CD4-positive, CD25-positive, alpha-beta regulatory T cell (primary cell): ENCODE data around the gene NPIPA1. TPM values are rescaled to one million over a fixed set of nuclear protein-coding genes. Genes with fewer than 3 reads are reported as not detected.
"Not testable (repeated sequence)": the region's sequence is repeated elsewhere in the genome, so short reads cannot be mapped to it uniquely, and the experiment has no call there.

Experiments
- ATAC-seq, 2 donors: fragments of 150-1000 bp; cut with Tn5 transposase; one replicate each; pipeline ENCODE4 v1.10.0; 2021; ENCODE audit warnings: low read depth in 2 of 2, moderate number of reproducible peaks in 2 of 2, moderate library complexity in 1 of 2
- DNase-seq, 3 donors: peaks; one replicate each; pipeline versions ENCODE4 v3.0.0 to v3.0.0-alpha.2; 2012 to 2022; ENCODE audit warnings: mixed read lengths in 1 of 3
- H3K27ac ChIP-seq: one replicate; pipeline ENCODE4 v1.7.0; 2013; ENCODE audit warnings: mild to moderate bottlenecking, low read length; ENCODE audit not compliant: insufficient read depth, poor library complexity, severe bottlenecking
- H3K27me3 ChIP-seq: one replicate; pipeline ENCODE4 v1.7.0; 2013; ENCODE audit warnings: low read length; ENCODE audit not compliant: control insufficient read depth, insufficient read depth
- H3K36me3 ChIP-seq: one replicate; pipeline ENCODE4 v1.7.0; 2013; ENCODE audit warnings: mild to moderate bottlenecking, low read length, moderate library complexity; ENCODE audit not compliant: control insufficient read depth, insufficient read depth
- H3K4me1 ChIP-seq: 2 replicates; pipeline ENCODE4 v1.7.0; 2013; ENCODE audit warnings: mild to moderate bottlenecking, low read length; ENCODE audit not compliant: insufficient read depth, control insufficient read depth, poor library complexity, severe bottlenecking
- H3K4me3 ChIP-seq: one replicate; pipeline ENCODE4 v1.7.0; 2013; ENCODE audit warnings: low read depth, mild to moderate bottlenecking, low read length, moderate library complexity
- H3K9me3 ChIP-seq, 2 experiments: 1 replicate in 1 of 2; 2 replicates in 1 of 2; pipeline ENCODE4 v1.7.0; 2013; ENCODE audit warnings: low read length in 2 of 2, mild to moderate bottlenecking in 1 of 2, moderate library complexity in 1 of 2; ENCODE audit not compliant: control insufficient read depth in 2 of 2
- H3K27ac Mint-ChIP-seq, 3 donors: one replicate each; pipeline ENCODE4 v1.8.0; 2020 to 2022; ENCODE audit warnings: mild to moderate bottlenecking in 3 of 3, mixed read lengths in 3 of 3, moderate library complexity in 2 of 3
- H3K27me3 Mint-ChIP-seq: one replicate; pipeline ENCODE4 v1.8.0; 2022; ENCODE audit warnings: mild to moderate bottlenecking, mixed read lengths
- H3K36me3 Mint-ChIP-seq: one replicate; pipeline ENCODE4 v1.8.0; 2020; ENCODE audit warnings: mixed read lengths
- H3K4me1 Mint-ChIP-seq, 4 donors: one replicate each; pipeline ENCODE4 v1.8.0; 2020 to 2022; ENCODE audit warnings: mixed read lengths in 4 of 4, mild to moderate bottlenecking in 1 of 4
- H3K4me3 Mint-ChIP-seq, 4 donors: one replicate each; pipeline ENCODE4 v1.8.0; 2020 to 2022; ENCODE audit warnings: mild to moderate bottlenecking in 4 of 4, mixed read lengths in 4 of 4, moderate library complexity in 3 of 4
- H3K9me3 Mint-ChIP-seq, 7 donors: one replicate each; pipeline ENCODE4 v1.8.0; 2020 to 2022; ENCODE audit warnings: mixed read lengths in 7 of 7, mild to moderate bottlenecking in 3 of 7, moderate library complexity in 2 of 7
- polyA plus RNA-seq, 4 donors: library from polyadenylated mRNA; unstranded; fragments of 300-500 nt; fragmentation: Illumina TruSeq; gene quantifications; one replicate each; pipeline ENCODE4 v1.2.3, GENCODE V29; 2021
- total RNA-seq: library from RNA; stranded (reverse); gene quantifications from one replicate; pipeline ENCODE4 v1.2.3, GENCODE V29; 2022

NPIPA1 gene
- total and polyA plus RNA-seq, 5 donors from 2014 or later = 0.42 to 109 (median 1.7) TPM

- H3K4me1 Mint-ChIP-seq, H3K27me3 Mint-ChIP-seq, ATAC-seq, H3K27ac ChIP-seq, H3K27ac Mint-ChIP-seq, H3K4me1 ChIP-seq, H3K27me3 ChIP-seq, H3K36me3 ChIP-seq, DNase-seq, H3K36me3 Mint-ChIP-seq, H3K9me3 Mint-ChIP-seq, H3K9me3 ChIP-seq, H3K4me3 ChIP-seq, H3K4me3 Mint-ChIP-seq: not testable (repeated sequence)
Measured at GRCh38 chr16:14923394-14924088, 13.7 kb upstream of the NPIPA1 start.

GRCh38 chr16:14924359-14924758 is 12.9 kb upstream of the NPIPA1 start:
- H3K9me3 ChIP-seq, H3K4me1 Mint-ChIP-seq, H3K27me3 Mint-ChIP-seq, H3K27ac ChIP-seq, H3K4me3 Mint-ChIP-seq, DNase-seq, H3K27ac Mint-ChIP-seq, H3K9me3 Mint-ChIP-seq, H3K36me3 ChIP-seq, H3K27me3 ChIP-seq, H3K4me3 ChIP-seq, ATAC-seq, H3K4me1 ChIP-seq, H3K36me3 Mint-ChIP-seq: not testable (repeated sequence)

GRCh38 chr16:14924982-14925381 is 12.3 kb upstream of the NPIPA1 start:
- not testable (repeated sequence) for H3K27me3 ChIP-seq, H3K9me3 ChIP-seq, DNase-seq, H3K36me3 ChIP-seq, H3K27ac ChIP-seq, H3K4me1 ChIP-seq, H3K36me3 Mint-ChIP-seq, H3K27me3 Mint-ChIP-seq, H3K4me1 Mint-ChIP-seq, H3K9me3 Mint-ChIP-seq, H3K4me3 ChIP-seq, ATAC-seq, H3K27ac Mint-ChIP-seq, H3K4me3 Mint-ChIP-seq

DNA sequence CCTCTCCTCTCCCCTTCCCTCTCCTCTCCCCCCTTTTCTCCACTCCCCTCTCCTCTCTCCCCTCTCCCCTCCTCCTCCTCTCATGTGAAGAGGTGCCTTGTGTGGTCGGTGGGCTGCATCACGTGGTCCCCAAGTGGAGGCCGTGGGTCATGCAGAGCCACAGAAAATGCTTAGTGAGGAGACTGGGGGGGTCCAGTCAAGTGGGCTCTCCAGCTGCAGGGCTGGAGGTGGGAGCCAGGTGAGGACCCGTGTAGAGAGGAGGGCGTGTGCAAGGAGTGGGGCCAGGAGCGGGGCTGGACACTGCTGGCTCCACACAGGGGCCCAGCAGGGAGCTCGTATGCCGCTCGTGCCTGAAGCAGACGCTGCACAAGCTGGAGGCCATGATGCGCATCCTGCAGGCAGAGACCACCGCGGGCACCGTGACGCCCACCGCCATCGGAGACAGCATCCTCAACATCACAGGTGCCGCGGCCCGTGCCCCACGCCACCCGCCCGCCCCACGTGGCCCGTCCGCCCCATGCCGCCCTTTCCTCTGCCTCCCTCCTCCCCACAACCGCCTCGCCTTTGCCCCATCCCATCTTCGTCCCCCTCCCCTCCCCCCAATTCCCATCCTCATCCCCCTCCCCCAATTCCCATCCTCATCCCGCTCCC is 9.1 kb upstream of the NPIPA1 start:
- H3K27me3 ChIP-seq, H3K4me1 Mint-ChIP-seq, H3K27ac ChIP-seq, H3K9me3 Mint-ChIP-seq, H3K4me1 ChIP-seq, H3K4me3 ChIP-seq, H3K27me3 Mint-ChIP-seq, H3K36me3 ChIP-seq, H3K9me3 ChIP-seq, H3K4me3 Mint-ChIP-seq, H3K36me3 Mint-ChIP-seq: not testable (repeated sequence)
- H3K27ac Mint-ChIP-seq = peak overlapping the region in 1 of 3 donors; percentile 92
- DNase-seq (peak in 1 of 3 donors; percentile 33), ATAC-seq (peak in 1 of 2 donors; percentile 31)

GRCh38 chr16:14929176-14929575 is 8.1 kb upstream of the NPIPA1 start:
- H3K4me3 ChIP-seq, DNase-seq, H3K27me3 ChIP-seq, H3K27me3 Mint-ChIP-seq, H3K4me1 ChIP-seq, H3K36me3 ChIP-seq, H3K4me3 Mint-ChIP-seq, H3K9me3 Mint-ChIP-seq, H3K27ac ChIP-seq, H3K4me1 Mint-ChIP-seq, H3K9me3 ChIP-seq, H3K27ac Mint-ChIP-seq, ATAC-seq, H3K36me3 Mint-ChIP-seq: not testable (repeated sequence)

GRCh38 chr16:14930246-14930645 is 7.0 kb upstream of the NPIPA1 start:
- not testable (repeated sequence) for ATAC-seq, H3K4me1 Mint-ChIP-seq

DNA sequence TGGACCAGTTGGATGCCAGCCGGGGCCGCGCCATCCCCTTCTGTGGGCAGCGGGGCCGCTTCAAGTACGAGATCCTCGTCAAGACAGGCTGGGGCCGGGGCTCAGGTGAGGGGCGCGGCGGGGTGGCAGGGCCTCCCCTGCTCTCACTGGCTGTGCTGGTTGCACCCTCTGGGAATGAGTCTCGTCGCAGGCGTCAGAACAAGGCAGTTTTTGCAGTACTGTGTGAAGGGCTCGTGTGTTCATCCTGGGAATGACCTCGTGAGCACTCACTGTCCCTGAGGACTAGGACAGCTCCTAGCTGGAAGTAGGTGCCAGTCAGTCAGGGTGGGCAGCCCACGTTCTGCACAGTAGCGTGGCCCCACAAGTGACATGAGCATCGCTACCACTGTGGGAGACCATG is 6.3 kb upstream of the NPIPA1 start:
- not testable (repeated sequence) for H3K27me3 Mint-ChIP-seq, H3K4me1 ChIP-seq, H3K36me3 Mint-ChIP-seq, H3K9me3 Mint-ChIP-seq, H3K36me3 ChIP-seq, H3K9me3 ChIP-seq, H3K27ac Mint-ChIP-seq, ATAC-seq, H3K27ac ChIP-seq, H3K4me3 Mint-ChIP-seq, H3K4me3 ChIP-seq, H3K4me1 Mint-ChIP-seq, H3K27me3 ChIP-seq, DNase-seq

More at GRCh38 chr16:14930246-14930645, 7.0 kb upstream of the NPIPA1 start:
- H3K27me3 Mint-ChIP-seq, H3K36me3 Mint-ChIP-seq, H3K4me1 ChIP-seq, H3K4me3 Mint-ChIP-seq, H3K36me3 ChIP-seq, H3K27ac ChIP-seq, H3K27me3 ChIP-seq, H3K4me3 ChIP-seq, DNase-seq, H3K9me3 ChIP-seq, H3K27ac Mint-ChIP-seq, H3K9me3 Mint-ChIP-seq: not testable (repeated sequence)
